GM12878 (cell line): ENCODE data around the gene STON2. TPM values are rescaled to one million over a fixed set of nuclear protein-coding genes. Genes with fewer than 3 reads are reported as not detected.

Source experiments
- ATAC-seq: fragments of 200-7000 bp; cut with Tn5 transposase; 3 replicates; pipeline ENCODE4 v1.9.1; 2020; ENCODE audit warnings: mild to moderate bottlenecking, moderate library complexity
- BruUV-seq: library from RNA; stranded (reverse); fragments of 400-500 nt; replicated peaks from 2 replicates; lab custom pipeline; 2021; lab: Mats Ljungman, UMichigan
- CTCF ChIA-PET: fragments of 300-600 bp; sonication (Branson Sonifier 250); formaldehyde crosslinking; extraction: SDS; loops from one replicate; lab custom pipeline; 2021; ENCODE audit warnings: inconsistent platforms; lab: Yijun Ruan, JAX
- POLR2A ChIA-PET: fragments of 350-600 bp; formaldehyde crosslinking; extraction: SDS; loops from one replicate; lab custom pipeline; 2021; ENCODE audit warnings: inconsistent platforms; lab: Charles Lee
- RAD21 ChIA-PET: fragments of 300-600 bp; sonication (Branson Sonifier 250); formaldehyde crosslinking; loops from one replicate; lab custom pipeline; 2023; ENCODE audit warnings: antibody characterized with exemption; ENCODE audit not compliant: unreplicated experiment; lab: Charles Lee
- SMC1A ChIA-PET: fragments of 300-600 bp; sonication (Branson Sonifier 250); formaldehyde crosslinking; loops from one replicate; lab custom pipeline; 2023; ENCODE audit not compliant: unreplicated experiment, uncharacterized antibody; lab: Charles Lee
- DNase-seq: peaks from one replicate; pipeline ENCODE4 v3.0.0-alpha.2; 2011; ENCODE audit warnings: low read depth, low spot score
- FAIRE-seq: peaks from 3 replicates; lab custom pipeline; 2011; peaks lifted over from hg19 to GRCh38; lab: Jason Lieb, UNC
- H2AFZ ChIP-seq: 2 replicates; pipeline ENCODE4 v1.6.0; 2011; ENCODE audit warnings: low read depth, low read length, control low read depth; ENCODE audit not compliant: control insufficient read depth
- H3K27ac ChIP-seq: 2 replicates; pipeline ENCODE4 v1.5.1; 2011; ENCODE audit warnings: control low read depth; ENCODE audit not compliant: control insufficient read depth, insufficient read depth
- H3K27me3 ChIP-seq, 2 experiments: replicated peaks in 1 of 2; 2 replicates each; pipeline versions ENCODE4 v1.6.0 to v1.6.1; 2011; ENCODE audit warnings: low read length in 1 of 2; ENCODE audit not compliant: control insufficient read depth in 2 of 2, insufficient read depth in 2 of 2
- H3K36me3 ChIP-seq, 2 experiments: 2 replicates each; pipeline ENCODE4 v1.5.1; 2011; ENCODE audit warnings: low read length in 1 of 2; ENCODE audit not compliant: control insufficient read depth in 2 of 2, insufficient read depth in 2 of 2
- H3K4me1 ChIP-seq: 2 replicates; pipeline ENCODE4 v1.6.1; 2011; ENCODE audit warnings: mild to moderate bottlenecking, low read length, moderate library complexity, mixed read lengths; ENCODE audit not compliant: control insufficient read depth, insufficient read depth
- H3K4me2 ChIP-seq: 2 replicates; pipeline ENCODE4 v1.6.0; 2011; ENCODE audit warnings: control low read depth; ENCODE audit not compliant: control insufficient read depth, insufficient read depth
- H3K4me3 ChIP-seq: fragments of 200-600 bp; sonication (generic); 2 replicates; pipeline ENCODE4 v1.5.1; 2016
- H3K79me2 ChIP-seq: 2 replicates; pipeline ENCODE4 v1.6.0; 2011; ENCODE audit warnings: low read length; ENCODE audit not compliant: control insufficient read depth, insufficient read depth
- H3K9ac ChIP-seq: 2 replicates; pipeline ENCODE4 v1.8.0; 2011; ENCODE audit warnings: low read length, control low read depth, mixed read lengths; ENCODE audit not compliant: control insufficient read depth, insufficient read depth
- H3K9me3 ChIP-seq: replicated peaks from 3 replicates; pipeline ENCODE4 v1.5.1; 2011; ENCODE audit warnings: mild to moderate bottlenecking, low read length; ENCODE audit not compliant: control insufficient read depth, insufficient read depth
- H4K20me1 ChIP-seq: 2 replicates; pipeline ENCODE4 v1.6.0; 2011; ENCODE audit not compliant: control insufficient read depth, insufficient read depth
- CBX3 ChIP-seq: fragments of 200-600 bp; sonication (generic); IDR thresholded peaks from 2 replicates; pipeline ENCODE4 v1.6.1; 2016; ENCODE audit warnings: low read depth, borderline replicate concordance
- GATAD2B ChIP-seq: fragments of 450-650 bp; conservative IDR thresholded peaks from 2 replicates; pipeline ENCODE4 v1.6.1; 2017; ENCODE audit warnings: low read depth, mild to moderate bottlenecking, moderate library complexity
- HDAC2 ChIP-seq: fragments of 200-600 bp; sonication (generic); IDR thresholded peaks from 2 replicates; pipeline ENCODE4 v1.6.1; 2017
- NFYA ChIP-seq: IDR thresholded peaks from 2 replicates; pipeline ENCODE4 v1.6.1; 2011; ENCODE audit warnings: low read depth, mild to moderate bottlenecking, low read length, improper control_type of control experiment, borderline replicate concordance
- NR2C1 ChIP-seq: fragments of 450-650 bp; IDR thresholded peaks from 2 replicates; pipeline ENCODE4 v1.6.1; 2017; ENCODE audit warnings: antibody characterized with exemption, mild to moderate bottlenecking, moderate library complexity
- NR2C2 ChIP-seq: IDR thresholded peaks from 2 replicates; pipeline ENCODE4 v1.6.1; 2011; ENCODE audit warnings: borderline replicate concordance, low read depth; ENCODE audit not compliant: control insufficient read depth, insufficient read length
- POLR2A ChIP-seq: IDR thresholded peaks from 2 replicates; pipeline ENCODE4 v1.6.1; 2011; ENCODE audit warnings: low read depth, mild to moderate bottlenecking, low read length
- SIN3A ChIP-seq: IDR thresholded peaks from 2 replicates; pipeline ENCODE4 v1.6.1; 2012; ENCODE audit warnings: low read depth, low read length, improper control_type of control experiment
- WGBS: methylation state at CpG from one replicate; pipeline ENCODE4 v1.1.6; 2016; ENCODE audit warnings: low lambda C conversion rate; ENCODE audit not compliant: insufficient replicate concordance, insufficient coverage; ENCODE audit errors: missing lambda C conversion rate; 5-methylcytosine and 5-hydroxymethylcytosine counted together
- in situ Hi-C: fragments of 300-500 bp; cut with MboI; formaldehyde crosslinking; loops from 9 replicates; pipeline ENCODE4 v1.14.3; 2018; ENCODE audit warnings: mixed read lengths
- intact Hi-C: fragments of 100-400 bp; cut with micrococcal nuclease; formaldehyde crosslinking; loops from one replicate; pipeline ENCODE4 v1.14.2; 2022; ENCODE audit not compliant: unreplicated experiment
- polyA plus RNA-seq, 11 experiments: library from polyadenylated mRNA; depleted of rRNA in 4 of 11; unstranded in 6 of 11; stranded (reverse) in 5 of 11; fragments of >200 nt; fragmentation: Nextera tagmentation in 4 of 11; fragmentation: Illumina TruSeq in 1 of 11; extraction: Ambion mirVana in 4 of 11; extraction: Trizol in 1 of 11; gene quantifications; 1 replicate in 1 of 11; 2 replicates in 10 of 11; pipeline versions ENCODE4 v1.2.1 to v1.2.3, GENCODE V29; 2011 to 2016; ENCODE audit warnings: inconsistent platforms in 2 of 11, missing spikeins in 2 of 11, low read depth in 1 of 11
- total RNA-seq, 4 experiments: library from RNA; depleted of rRNA in 3 of 4; stranded (reverse); fragments of >200 nt in 3 of 4; fragmentation: Illumina TruSeq in 1 of 4; extraction: Trizol in 1 of 4; gene quantifications; 2 replicates each; pipeline versions ENCODE4 v1.2.1 to v1.2.3, GENCODE V29; 2013 to 2021
- TF ChIP-seq, protein P1 (sequence below): IDR thresholded peaks from 2 replicates; pipeline ENCODE4 v1.6.1; 2012; ENCODE audit warnings: low read depth, low read length, improper control_type of control experiment
- TF ChIP-seq, protein P2 (sequence below): fragments of 150-350 bp; IDR thresholded peaks from 2 replicates; pipeline ENCODE4 v1.6.1; 2014; ENCODE audit warnings: mild to moderate bottlenecking, low read depth, low read length
- TF ChIP-seq, protein P3 (sequence below): fragments of 450-650 bp; IDR thresholded peaks from 2 replicates; pipeline ENCODE4 v1.6.1; 2017; ENCODE audit warnings: mild to moderate bottlenecking
- TF ChIP-seq, protein P4 (sequence below): IDR thresholded peaks from 2 replicates; pipeline ENCODE4 v1.6.1; 2012; ENCODE audit warnings: low read depth, low read length, improper control_type of control experiment

The STON2 gene
- total and polyA plus RNA-seq, 10 of the 15 experiments (the other 5 are each of a cell fraction or from before 2014, with no cell fraction given): 0.03 to 0.13 (median 0.03) TPM; not detected in 7

DNA sequence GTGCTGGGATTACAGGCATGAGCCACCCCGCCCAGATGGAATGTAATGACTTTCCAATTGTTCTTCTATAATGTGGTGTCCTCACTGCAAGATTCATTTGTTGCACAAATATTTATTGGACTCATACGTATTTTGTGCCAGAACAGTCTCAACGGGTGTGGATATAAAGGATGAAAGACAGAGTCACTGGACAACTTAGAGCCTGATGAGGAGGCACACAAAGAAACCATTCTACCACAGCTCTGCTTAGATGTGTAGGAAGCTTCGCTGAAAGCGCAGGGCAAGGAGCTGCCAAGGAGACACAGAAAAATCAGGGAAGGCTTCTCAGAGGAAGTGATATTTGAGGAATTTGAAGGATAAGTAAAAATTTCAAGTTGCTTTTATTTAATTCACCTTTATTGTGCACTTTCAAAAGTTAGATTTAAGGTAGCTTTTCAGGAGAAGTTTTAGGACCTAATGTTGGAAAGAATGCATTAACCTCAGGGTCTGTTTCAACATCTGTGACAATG is 41.6 kb upstream of the STON2 start:
- BruUV-seq: no TSS peak

More for the DNA sequence above, 41.6 kb upstream of the STON2 start:
- no peak for FAIRE-seq
- POLR2A ChIA-PET: no interaction called here
- RAD21 ChIA-PET: no interaction called here
- H3K9ac ChIP-seq: no peak overlapping the region
- H4K20me1 ChIP-seq: no peaks in the 10 kb centered on the region
- H3K27ac ChIP-seq: no peak overlapping the region
- 48% methylated on average over 5 of the region's 5 CpGs for WGBS
- H3K4me1 ChIP-seq: no peaks in the 10 kb centered on the region
- H3K27me3 ChIP-seq: peaks cover 3 to 8% of the 10 kb centered on the region in 2 experiments; a peak in 3 of 4 replicates
- H3K9me3 ChIP-seq: no peaks in the 10 kb centered on the region
- ATAC-seq: no peak
- in situ Hi-C loops (no loop called here), intact Hi-C loops (no loop called here)
- H3K36me3 ChIP-seq: no peaks in the 10 kb centered on the region
- H3K79me2 ChIP-seq: no peaks in the 10 kb centered on the region
- SMC1A ChIA-PET: no interaction called here
- no peak overlapping the region for H3K4me2 ChIP-seq
- H2AFZ ChIP-seq: no peak overlapping the region
- no peak for DNase-seq
- CTCF ChIA-PET: no interaction called here
- H3K4me3 ChIP-seq: no peak overlapping the region
- TF ChIP-seq, protein P1, sequence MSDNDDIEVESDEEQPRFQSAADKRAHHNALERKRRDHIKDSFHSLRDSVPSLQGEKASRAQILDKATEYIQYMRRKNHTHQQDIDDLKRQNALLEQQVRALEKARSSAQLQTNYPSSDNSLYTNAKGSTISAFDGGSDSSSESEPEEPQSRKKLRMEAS: no peak
- TF ChIP-seq NFYA: no peak
- TF ChIP-seq, protein P2, sequence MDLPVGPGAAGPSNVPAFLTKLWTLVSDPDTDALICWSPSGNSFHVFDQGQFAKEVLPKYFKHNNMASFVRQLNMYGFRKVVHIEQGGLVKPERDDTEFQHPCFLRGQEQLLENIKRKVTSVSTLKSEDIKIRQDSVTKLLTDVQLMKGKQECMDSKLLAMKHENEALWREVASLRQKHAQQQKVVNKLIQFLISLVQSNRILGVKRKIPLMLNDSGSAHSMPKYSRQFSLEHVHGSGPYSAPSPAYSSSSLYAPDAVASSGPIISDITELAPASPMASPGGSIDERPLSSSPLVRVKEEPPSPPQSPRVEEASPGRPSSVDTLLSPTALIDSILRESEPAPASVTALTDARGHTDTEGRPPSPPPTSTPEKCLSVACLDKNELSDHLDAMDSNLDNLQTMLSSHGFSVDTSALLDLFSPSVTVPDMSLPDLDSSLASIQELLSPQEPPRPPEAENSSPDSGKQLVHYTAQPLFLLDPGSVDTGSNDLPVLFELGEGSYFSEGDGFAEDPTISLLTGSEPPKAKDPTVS: no peak
- no peak for TF ChIP-seq NR2C2
- no peak for TF ChIP-seq NR2C1
- no peak for TF ChIP-seq HDAC2
- TF ChIP-seq, protein P3, sequence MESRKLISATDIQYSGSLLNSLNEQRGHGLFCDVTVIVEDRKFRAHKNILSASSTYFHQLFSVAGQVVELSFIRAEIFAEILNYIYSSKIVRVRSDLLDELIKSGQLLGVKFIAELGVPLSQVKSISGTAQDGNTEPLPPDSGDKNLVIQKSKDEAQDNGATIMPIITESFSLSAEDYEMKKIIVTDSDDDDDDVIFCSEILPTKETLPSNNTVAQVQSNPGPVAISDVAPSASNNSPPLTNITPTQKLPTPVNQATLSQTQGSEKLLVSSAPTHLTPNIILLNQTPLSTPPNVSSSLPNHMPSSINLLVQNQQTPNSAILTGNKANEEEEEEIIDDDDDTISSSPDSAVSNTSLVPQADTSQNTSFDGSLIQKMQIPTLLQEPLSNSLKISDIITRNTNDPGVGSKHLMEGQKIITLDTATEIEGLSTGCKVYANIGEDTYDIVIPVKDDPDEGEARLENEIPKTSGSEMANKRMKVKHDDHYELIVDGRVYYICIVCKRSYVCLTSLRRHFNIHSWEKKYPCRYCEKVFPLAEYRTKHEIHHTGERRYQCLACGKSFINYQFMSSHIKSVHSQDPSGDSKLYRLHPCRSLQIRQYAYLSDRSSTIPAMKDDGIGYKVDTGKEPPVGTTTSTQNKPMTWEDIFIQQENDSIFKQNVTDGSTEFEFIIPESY: no peak
- TF ChIP-seq, protein P4, sequence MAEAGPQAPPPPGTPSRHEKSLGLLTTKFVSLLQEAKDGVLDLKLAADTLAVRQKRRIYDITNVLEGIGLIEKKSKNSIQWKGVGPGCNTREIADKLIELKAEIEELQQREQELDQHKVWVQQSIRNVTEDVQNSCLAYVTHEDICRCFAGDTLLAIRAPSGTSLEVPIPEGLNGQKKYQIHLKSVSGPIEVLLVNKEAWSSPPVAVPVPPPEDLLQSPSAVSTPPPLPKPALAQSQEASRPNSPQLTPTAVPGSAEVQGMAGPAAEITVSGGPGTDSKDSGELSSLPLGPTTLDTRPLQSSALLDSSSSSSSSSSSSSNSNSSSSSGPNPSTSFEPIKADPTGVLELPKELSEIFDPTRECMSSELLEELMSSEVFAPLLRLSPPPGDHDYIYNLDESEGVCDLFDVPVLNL: no peak
- TF ChIP-seq GATAD2B: no peak
- no peak for TF ChIP-seq CBX3
- no peak for TF ChIP-seq SIN3A
- no peak for TF ChIP-seq POLR2A
